WERI-Rb-1 (cell line): ENCODE measurements around the gene TRERF1.

Experiments
- DNase-seq: peaks from one replicate; pipeline ENCODE4 v3.0.0-alpha.2; 2020
- H3K27ac ChIP-seq: fragments of 250-450 bp; sonication (Bioruptor Pico); 2 replicates; pipeline ENCODE4 v1.5.1; 2020; ENCODE audit warnings: mild to moderate bottlenecking, moderate library complexity
- H3K27me3 ChIP-seq: fragments of 250-450 bp; sonication (Bioruptor Pico); 2 replicates; pipeline ENCODE4 v1.5.1; 2021; ENCODE audit warnings: mild to moderate bottlenecking, low read depth, moderate library complexity; ENCODE audit not compliant: insufficient read depth, severe bottlenecking
- H3K36me3 ChIP-seq: fragments of 250-450 bp; sonication (Bioruptor Pico); 2 replicates; pipeline ENCODE4 v1.5.1; 2020; ENCODE audit warnings: mild to moderate bottlenecking, moderate library complexity
- H3K4me3 ChIP-seq: 2 replicates; pipeline ENCODE4 v1.5.1; 2011; ENCODE audit warnings: low read depth, mild to moderate bottlenecking, control low read depth, low read length
- H3K9me3 ChIP-seq: fragments of 250-450 bp; sonication (Bioruptor Pico); 2 replicates; pipeline ENCODE4 v1.5.1; 2021; ENCODE audit warnings: mild to moderate bottlenecking, moderate library complexity; ENCODE audit not compliant: severe bottlenecking
- CTCF ChIP-seq: IDR thresholded peaks from 2 replicates; pipeline ENCODE4 v1.5.1; 2011; ENCODE audit warnings: low read depth, mild to moderate bottlenecking, control low read depth, inconsistent platforms, low read length

TRERF1 gene

DNA sequence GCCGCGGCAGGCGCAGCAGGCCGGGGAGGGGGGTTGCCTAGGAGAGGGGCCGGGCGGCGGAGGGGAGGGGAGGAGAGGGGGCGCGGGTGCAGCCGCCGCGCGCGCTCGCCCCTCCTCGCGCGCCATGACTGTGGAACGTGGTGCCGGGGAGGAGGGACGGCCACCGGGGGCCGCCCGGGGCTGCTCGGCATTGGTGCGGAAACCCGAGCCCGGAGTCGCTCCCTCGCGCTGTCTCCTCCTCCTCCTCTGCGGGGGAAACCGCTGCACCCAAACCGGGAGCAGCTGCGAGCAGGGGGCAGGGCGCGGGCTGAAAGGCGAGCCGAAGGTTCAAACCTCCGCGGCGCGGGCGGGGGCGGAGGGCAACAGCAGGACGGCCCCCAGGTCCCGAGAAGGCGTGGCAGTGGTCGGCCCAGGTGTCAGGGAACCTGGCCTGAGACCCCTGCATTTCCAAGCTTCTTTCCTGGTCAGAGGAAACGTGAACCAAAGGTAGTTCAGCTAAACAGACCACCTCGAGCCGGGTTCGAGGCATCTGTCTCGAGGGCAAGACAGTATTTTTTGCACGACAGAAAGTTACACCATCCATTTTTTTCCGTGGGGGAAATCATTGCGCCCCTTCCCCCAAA lies 1.4 kb upstream of the TRERF1 start:
- Histone ChIP-seq H3K36me3 (peaks cover 3% of the 10 kb centered on the region), H3K27ac (peak overlapping the region; percentile 90), H3K9me3 (no peaks in the 10 kb centered on the region), H3K4me3 (peak overlapping the region; percentile 97), H3K27me3 (no peaks in the 10 kb centered on the region)
- TF ChIP-seq CTCF = no peak
- DNase-seq = peak; percentile 94

GRCh38 chr6:42452171-42453030 lies 675 bp upstream of the TRERF1 start:
- Histone ChIP-seq H3K4me3 (peak overlapping the region; percentile 97), H3K27me3 (no peaks in the 10 kb centered on the region), H3K27ac (peak overlapping the region; percentile 90), H3K36me3 (peaks cover 3% of the 10 kb centered on the region), H3K9me3 (no peaks in the 10 kb centered on the region)
- peak; percentile 96 for DNase-seq
- TF ChIP-seq CTCF = no peak

- TF ChIP-seq CTCF = no peak
- H3K27ac ChIP-seq = peak overlapping the region; percentile 73
- peak; percentile 23 for DNase-seq
- H3K4me3 ChIP-seq = peak overlapping the region; percentile 97
- H3K36me3 ChIP-seq = peaks cover 3% of the 10 kb centered on the region
- no peaks in the 10 kb centered on the region for H3K27me3 ChIP-seq
- no peaks in the 10 kb centered on the region for H3K9me3 ChIP-seq
These were observed 1.0 kb downstream of the TRERF1 start for GRCh38 chr6:42450477-42451332.

- TF ChIP-seq CTCF = no peak
- no peak overlapping the region for H3K4me3 ChIP-seq
- peaks cover 3% of the 10 kb centered on the region for H3K36me3 ChIP-seq
- H3K9me3 ChIP-seq = no peaks in the 10 kb centered on the region
- no peak overlapping the region for H3K27ac ChIP-seq
- no peaks in the 10 kb centered on the region for H3K27me3 ChIP-seq
- DNase-seq = no peak
These were observed 1.7 kb downstream of the TRERF1 start for GRCh38 chr6:42449917-42450476.

DNA sequence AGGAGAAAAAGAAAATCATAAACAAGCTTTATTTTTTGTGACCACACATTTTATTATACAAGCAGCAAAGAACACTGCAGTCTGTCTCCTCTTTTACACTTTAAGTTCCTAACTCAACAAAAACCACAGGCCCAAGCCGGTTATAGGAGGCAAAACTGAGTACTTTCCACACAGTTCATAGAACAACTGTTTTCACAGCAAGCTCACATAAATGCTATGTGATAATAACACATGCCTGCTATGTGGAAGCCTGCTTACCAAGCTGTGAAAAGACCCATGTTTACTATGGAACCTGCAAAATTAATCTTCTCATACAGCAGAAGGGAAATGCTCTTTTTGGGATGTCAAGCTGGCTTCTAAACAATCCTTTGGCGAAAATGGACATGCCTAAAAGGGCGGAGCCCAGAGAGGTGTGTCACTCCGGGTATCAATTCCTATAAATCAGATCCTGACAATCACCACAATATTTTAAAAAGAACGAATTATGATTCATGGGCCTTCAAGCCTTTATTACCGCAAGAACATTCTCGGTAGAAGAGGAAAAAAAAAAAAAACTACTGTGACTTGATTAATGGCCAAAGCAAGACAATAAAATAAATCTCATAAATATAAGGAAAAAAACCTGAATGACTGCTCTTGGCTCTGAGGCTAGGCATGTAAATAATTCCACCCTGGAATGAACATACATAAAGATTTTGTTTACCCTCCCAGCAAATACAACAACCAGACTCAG lies 2.6 kb downstream of the TRERF1 start:
- peaks cover 3% of the 10 kb centered on the region for H3K36me3 ChIP-seq
- H3K27ac ChIP-seq = no peak overlapping the region
- H3K4me3 ChIP-seq = no peak overlapping the region
- no peak for TF ChIP-seq CTCF
- H3K27me3 ChIP-seq = no peaks in the 10 kb centered on the region
- DNase-seq = no peak
- H3K9me3 ChIP-seq = no peaks in the 10 kb centered on the region
